ENCODE measurements around the gene ACAN. TPM values are rescaled to one million over a fixed set of nuclear protein-coding genes. Genes with fewer than 3 reads are reported as not detected.

ACAN gene
- total RNA-seq, 2 experiments from 2014 or later, result not detected

DNA sequence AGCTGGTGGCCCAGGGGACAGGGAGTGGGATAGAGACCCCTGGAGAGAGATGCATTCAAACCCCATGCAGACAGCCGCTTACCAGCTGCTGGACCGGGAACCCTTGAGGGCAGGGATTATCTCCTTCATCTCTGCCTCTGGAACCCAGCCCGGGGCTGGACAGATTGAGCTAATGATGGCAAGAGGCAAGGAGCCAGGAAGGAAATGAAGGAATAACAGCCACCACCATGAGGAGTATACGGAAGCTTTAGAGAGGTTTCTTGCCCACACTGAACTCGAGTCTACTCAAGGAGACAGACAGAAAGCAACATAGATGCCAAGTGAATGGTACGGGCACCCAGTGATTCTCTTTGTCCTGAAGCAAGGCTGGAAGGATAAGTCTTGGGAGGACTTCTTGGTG lies 68.9 kb downstream of the ACAN start:
- Mint-ChIP-seq H3K27me3 (no peaks in the 10 kb centered on the region), H3K4me1 (ENCODE audit: low read depth) (no peaks in the 10 kb centered on the region), H3K36me3 (ENCODE audit: low read depth) (peaks cover 34% of the 10 kb centered on the region), H3K9me3 (no peaks in the 10 kb centered on the region), H3K27ac (no peak overlapping the region), H3K4me3 (no peak overlapping the region)
- no peaks in the 10 kb centered on the region for H3K4me1 ChIP-seq (ENCODE audit: insufficient read depth, low read length)
- ATAC-seq (ENCODE audit: poor library complexity) (no peak), DNase-seq (no peak)
- H3K27ac ChIP-seq (ENCODE audit: low read depth in 1 of 2, low read length in 2 of 2), result no peak overlapping the region
- ChIA-PET POLR2A (no interaction called here), CTCF (no interaction called here)
- H3K4me3 ChIP-seq (ENCODE audit: low read length), result no peak overlapping the region
- intact Hi-C loops (cut with DNase I, micrococcal nuclease), result loop anchor here in 1 of 2 experiments (5.0 kb wide), 1 partner anchor 55 kb away; no protein-coding TSS in a partner anchor
- no peaks in the 10 kb centered on the region for H3K9me3 ChIP-seq (ENCODE audit: control insufficient read depth in 1 of 2, insufficient read depth in 1 of 2, low read length in 2 of 2)
- TF ChIP-seq, protein P1, sequence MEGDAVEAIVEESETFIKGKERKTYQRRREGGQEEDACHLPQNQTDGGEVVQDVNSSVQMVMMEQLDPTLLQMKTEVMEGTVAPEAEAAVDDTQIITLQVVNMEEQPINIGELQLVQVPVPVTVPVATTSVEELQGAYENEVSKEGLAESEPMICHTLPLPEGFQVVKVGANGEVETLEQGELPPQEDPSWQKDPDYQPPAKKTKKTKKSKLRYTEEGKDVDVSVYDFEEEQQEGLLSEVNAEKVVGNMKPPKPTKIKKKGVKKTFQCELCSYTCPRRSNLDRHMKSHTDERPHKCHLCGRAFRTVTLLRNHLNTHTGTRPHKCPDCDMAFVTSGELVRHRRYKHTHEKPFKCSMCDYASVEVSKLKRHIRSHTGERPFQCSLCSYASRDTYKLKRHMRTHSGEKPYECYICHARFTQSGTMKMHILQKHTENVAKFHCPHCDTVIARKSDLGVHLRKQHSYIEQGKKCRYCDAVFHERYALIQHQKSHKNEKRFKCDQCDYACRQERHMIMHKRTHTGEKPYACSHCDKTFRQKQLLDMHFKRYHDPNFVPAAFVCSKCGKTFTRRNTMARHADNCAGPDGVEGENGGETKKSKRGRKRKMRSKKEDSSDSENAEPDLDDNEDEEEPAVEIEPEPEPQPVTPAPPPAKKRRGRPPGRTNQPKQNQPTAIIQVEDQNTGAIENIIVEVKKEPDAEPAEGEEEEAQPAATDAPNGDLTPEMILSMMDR (IDR thresholded peaks at IDR 0.05), result no peak
- peaks cover 8% of the 10 kb centered on the region for H3K36me3 ChIP-seq (ENCODE audit: insufficient read depth, low read length)
- no peaks in the 10 kb centered on the region for H3K27me3 ChIP-seq (ENCODE audit: control insufficient read depth in 1 of 2, insufficient read depth in 2 of 2, low read length in 2 of 2)

DNA sequence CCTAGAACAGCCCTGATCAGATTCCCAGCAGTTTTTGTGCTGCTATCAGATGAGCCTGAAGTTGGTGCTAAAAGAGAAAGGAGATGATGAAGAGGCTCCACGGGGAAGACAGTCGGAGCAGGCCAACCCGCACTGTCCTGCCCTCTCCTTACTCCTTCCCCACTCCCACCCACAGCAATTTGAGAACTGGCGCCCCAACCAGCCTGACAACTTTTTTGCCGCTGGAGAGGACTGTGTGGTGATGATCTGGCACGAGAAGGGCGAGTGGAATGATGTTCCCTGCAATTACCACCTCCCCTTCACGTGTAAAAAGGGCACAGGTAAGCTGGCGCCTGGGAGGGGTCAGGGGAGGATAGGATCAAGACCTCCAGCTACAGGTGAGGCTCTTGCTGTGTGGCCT lies 69.5 kb downstream of the ACAN start:
- POLR2A ChIA-PET, result no interaction called here

DNA sequence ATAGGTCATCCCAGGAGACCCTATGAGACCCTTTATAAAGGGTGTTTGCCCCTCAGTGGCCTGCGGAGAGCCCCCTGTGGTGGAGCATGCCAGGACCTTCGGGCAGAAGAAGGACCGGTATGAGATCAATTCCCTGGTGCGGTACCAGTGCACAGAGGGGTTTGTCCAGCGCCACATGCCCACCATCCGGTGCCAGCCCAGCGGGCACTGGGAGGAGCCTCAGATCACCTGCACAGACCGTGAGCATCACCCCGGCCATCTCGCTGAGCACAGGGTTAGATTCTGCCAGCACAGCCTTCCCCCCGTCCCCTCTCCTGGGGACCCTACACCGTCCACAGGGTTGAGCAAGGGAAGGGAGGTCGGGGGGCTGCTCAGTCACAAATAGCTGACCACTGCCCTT lies 70.5 kb downstream of the ACAN start:
- TF ChIP-seq, protein P1 (IDR thresholded peaks at IDR 0.05), result no peak
- ChIA-PET POLR2A (no interaction called here), CTCF (no interaction called here)
- intact Hi-C loops (cut with DNase I, micrococcal nuclease), result loop anchor here in 1 of 2 experiments (5.0 kb wide), 1 partner anchor 56 kb away; no protein-coding TSS in a partner anchor
- Histone ChIP-seq H3K4me3 (ENCODE audit: low read length) (no peak overlapping the region), H3K9me3 (ENCODE audit: control insufficient read depth in 1 of 2, insufficient read depth in 1 of 2, low read length in 2 of 2) (no peaks in the 10 kb centered on the region), H3K27ac (ENCODE audit: low read depth in 1 of 2, low read length in 2 of 2) (no peak overlapping the region), H3K4me1 (ENCODE audit: insufficient read depth, low read length) (no peaks in the 10 kb centered on the region), H3K27me3 (ENCODE audit: control insufficient read depth in 1 of 2, insufficient read depth in 2 of 2, low read length in 2 of 2) (no peaks in the 10 kb centered on the region), H3K36me3 (ENCODE audit: insufficient read depth, low read length) (peaks cover 22% of the 10 kb centered on the region)
- Mint-ChIP-seq H3K9me3 (no peaks in the 10 kb centered on the region), H3K4me3 (no peak overlapping the region), H3K4me1 (ENCODE audit: low read depth) (no peaks in the 10 kb centered on the region), H3K27ac (no peak overlapping the region), H3K36me3 (ENCODE audit: low read depth) (peaks cover 44% of the 10 kb centered on the region), H3K27me3 (no peaks in the 10 kb centered on the region)
- no peak for ATAC-seq (ENCODE audit: poor library complexity)
- no peak for DNase-seq

More for the DNA sequence above, 69.5 kb downstream of the ACAN start:
- Histone ChIP-seq H3K27me3 (ENCODE audit: control insufficient read depth in 1 of 2, insufficient read depth in 2 of 2, low read length in 2 of 2) (no peaks in the 10 kb centered on the region), H3K4me1 (ENCODE audit: insufficient read depth, low read length) (no peaks in the 10 kb centered on the region), H3K4me3 (ENCODE audit: low read length) (no peak overlapping the region), H3K36me3 (ENCODE audit: insufficient read depth, low read length) (peaks cover 11% of the 10 kb centered on the region), H3K27ac (ENCODE audit: low read depth in 1 of 2, low read length in 2 of 2) (no peak overlapping the region), H3K9me3 (ENCODE audit: control insufficient read depth in 1 of 2, insufficient read depth in 1 of 2, low read length in 2 of 2) (no peaks in the 10 kb centered on the region)
- TF ChIP-seq, protein P1 (IDR thresholded peaks at IDR 0.05), result no peak
- H3K4me3 Mint-ChIP-seq, result no peak overlapping the region
- H3K36me3 Mint-ChIP-seq (ENCODE audit: low read depth), result peaks cover 37% of the 10 kb centered on the region
- no peaks in the 10 kb centered on the region for H3K27me3 Mint-ChIP-seq
- CTCF ChIA-PET, result no interaction called here
- no peak overlapping the region for H3K27ac Mint-ChIP-seq
- H3K4me1 Mint-ChIP-seq (ENCODE audit: low read depth), result no peaks in the 10 kb centered on the region
- ATAC-seq (ENCODE audit: poor library complexity) (no peak), DNase-seq (no peak)
- H3K9me3 Mint-ChIP-seq, result no peaks in the 10 kb centered on the region
- intact Hi-C loops (cut with DNase I, micrococcal nuclease), result loop anchor here in 1 of 2 experiments (5.0 kb wide), 1 partner anchor 55 kb away; no protein-coding TSS in a partner anchor
